Mammary epithelial cell (primary cell): Measurements from ENCODE around the gene NAA80.

Experiments used
- EZH2 ChIP-seq: IDR thresholded peaks from 2 replicates; pipeline ENCODE4 v1.6.1; 2012; ENCODE audit warnings: low read length, inconsistent platforms, borderline replicate concordance
- TF ChIP-seq, protein P1 (sequence below), 2 donors: IDR thresholded peaks in 1 of 2; conservative IDR thresholded peaks in 1 of 2; 2 replicates each; pipeline ENCODE4 v1.5.1; 2011 to 2012; ENCODE audit warnings: inconsistent platforms in 2 of 2, low read length in 2 of 2, mild to moderate bottlenecking in 2 of 2, control low read depth in 1 of 2, low read depth in 1 of 2; ENCODE audit not compliant: insufficient read depth in 1 of 2; ENCODE audit errors: extremely low read depth in 1 of 2

DNA sequence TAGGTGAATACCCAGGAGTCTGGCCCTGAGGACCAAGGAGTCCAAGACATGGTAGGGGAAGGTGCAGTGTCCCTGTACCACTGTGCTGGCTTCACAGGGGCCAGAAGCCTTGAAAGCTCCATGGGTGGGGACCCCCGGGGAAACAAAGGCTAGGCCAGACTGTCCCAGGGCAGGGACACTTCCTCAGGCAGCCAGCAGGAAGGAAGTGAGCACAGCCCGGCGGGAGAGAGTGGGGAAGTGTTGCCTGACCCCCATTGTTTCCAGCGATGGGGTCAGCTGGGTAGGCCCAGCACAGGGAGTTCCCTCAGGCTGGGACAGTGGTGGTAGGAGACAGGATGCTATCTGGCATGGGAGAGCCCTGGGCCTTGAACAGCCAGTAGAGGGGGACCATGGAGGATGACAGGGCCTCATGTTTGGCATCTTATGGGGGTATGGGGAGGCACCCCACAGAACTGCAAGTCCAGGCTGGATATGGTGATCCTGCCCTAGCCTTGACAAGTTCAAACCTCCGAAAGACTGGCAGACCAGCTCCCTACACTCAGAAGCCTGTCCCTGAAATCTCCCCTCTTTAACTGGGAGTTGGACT, 24.5 kb upstream of the NAA80 start:
- TF ChIP-seq, protein P1, sequence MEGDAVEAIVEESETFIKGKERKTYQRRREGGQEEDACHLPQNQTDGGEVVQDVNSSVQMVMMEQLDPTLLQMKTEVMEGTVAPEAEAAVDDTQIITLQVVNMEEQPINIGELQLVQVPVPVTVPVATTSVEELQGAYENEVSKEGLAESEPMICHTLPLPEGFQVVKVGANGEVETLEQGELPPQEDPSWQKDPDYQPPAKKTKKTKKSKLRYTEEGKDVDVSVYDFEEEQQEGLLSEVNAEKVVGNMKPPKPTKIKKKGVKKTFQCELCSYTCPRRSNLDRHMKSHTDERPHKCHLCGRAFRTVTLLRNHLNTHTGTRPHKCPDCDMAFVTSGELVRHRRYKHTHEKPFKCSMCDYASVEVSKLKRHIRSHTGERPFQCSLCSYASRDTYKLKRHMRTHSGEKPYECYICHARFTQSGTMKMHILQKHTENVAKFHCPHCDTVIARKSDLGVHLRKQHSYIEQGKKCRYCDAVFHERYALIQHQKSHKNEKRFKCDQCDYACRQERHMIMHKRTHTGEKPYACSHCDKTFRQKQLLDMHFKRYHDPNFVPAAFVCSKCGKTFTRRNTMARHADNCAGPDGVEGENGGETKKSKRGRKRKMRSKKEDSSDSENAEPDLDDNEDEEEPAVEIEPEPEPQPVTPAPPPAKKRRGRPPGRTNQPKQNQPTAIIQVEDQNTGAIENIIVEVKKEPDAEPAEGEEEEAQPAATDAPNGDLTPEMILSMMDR (conservative IDR thresholded peaks at IDR 0.05 in 1 of 2, IDR thresholded peaks at IDR 0.05 in 1 of 2; ENCODE audit: extremely low read depth in 1 of 2, insufficient read depth in 1 of 2, low read depth in 1 of 2, low read length in 2 of 2): no peak
- no peak for TF ChIP-seq EZH2
